ENCODE data around the gene WIPF3. TPM values are rescaled to one million over a fixed set of nuclear protein-coding genes. Genes with fewer than 3 reads are reported as not detected.

WIPF3 gene
- total and polyA plus RNA-seq, 8 donors = 0.50 to 1.7 (median 1.0) TPM; not detected in 1

GRCh38 chr7:29848941-29849340 lies 42.6 kb downstream of the WIPF3 start:
- no peaks in the 10 kb centered on the region for H3K9me3 ChIP-seq
- no peak overlapping the region for H3K27ac ChIP-seq
- no peaks in the 10 kb centered on the region for H3K4me1 ChIP-seq
- H3K4me3 ChIP-seq = no peak overlapping the region
- no peak for ATAC-seq
- DNase-seq = no peak
- intact Hi-C loops (cut with DNase I) = no loop called here
- H3K27me3 ChIP-seq = peaks cover under 1 to 5% of the 10 kb centered on the region in 2 donors
- no peaks in the 10 kb centered on the region for H3K36me3 ChIP-seq
- TF ChIP-seq CTCF (IDR thresholded peaks at IDR 0.05) = no peak

GRCh38 chr7:29851487-29851886 lies 45.2 kb downstream of the WIPF3 start:
- DNase-seq = no peak
- no peak for TF ChIP-seq CTCF (IDR thresholded peaks at IDR 0.05)
- ATAC-seq = no peak
- no peaks in the 10 kb centered on the region for H3K9me3 ChIP-seq
- H3K4me3 ChIP-seq = no peak overlapping the region
- intact Hi-C loops (cut with DNase I) = no loop called here
- H3K36me3 ChIP-seq = no peaks in the 10 kb centered on the region
- H3K4me1 ChIP-seq = no peaks in the 10 kb centered on the region
- no peaks in the 10 kb centered on the region for H3K27me3 ChIP-seq
- no peak overlapping the region for H3K27ac ChIP-seq

GRCh38 chr7:29852457-29852856 lies 46.1 kb downstream of the WIPF3 start:
- intact Hi-C loops (cut with DNase I) = no loop called here
- TF ChIP-seq CTCF (IDR thresholded peaks at IDR 0.05) = no peak
- H3K4me1 ChIP-seq = no peaks in the 10 kb centered on the region
- H3K27me3 ChIP-seq = no peaks in the 10 kb centered on the region
- H3K27ac ChIP-seq = no peak overlapping the region
- H3K4me3 ChIP-seq = no peak overlapping the region
- ATAC-seq = no peak
- H3K9me3 ChIP-seq = no peaks in the 10 kb centered on the region
- DNase-seq = no peak
- H3K36me3 ChIP-seq = no peaks in the 10 kb centered on the region

GRCh38 chr7:29853072-29853471 lies 46.8 kb downstream of the WIPF3 start:
- ATAC-seq (no peak), DNase-seq (no peak)
- Histone ChIP-seq H3K9me3 (no peaks in the 10 kb centered on the region), H3K27ac (no peak overlapping the region), H3K36me3 (no peaks in the 10 kb centered on the region), H3K4me1 (no peaks in the 10 kb centered on the region), H3K27me3 (no peaks in the 10 kb centered on the region), H3K4me3 (no peak overlapping the region)
- TF ChIP-seq CTCF (IDR thresholded peaks at IDR 0.05) = no peak
- intact Hi-C loops (cut with DNase I) = no loop called here

- no peak for TF ChIP-seq CTCF (IDR thresholded peaks at IDR 0.05)
- H3K4me3 ChIP-seq = no peak overlapping the region
- H3K36me3 ChIP-seq = no peaks in the 10 kb centered on the region
- ATAC-seq (no peak), DNase-seq (no peak)
- no peaks in the 10 kb centered on the region for H3K9me3 ChIP-seq
- intact Hi-C loops (cut with DNase I) = no loop called here
- no peaks in the 10 kb centered on the region for H3K27me3 ChIP-seq
- H3K27ac ChIP-seq = no peak overlapping the region
- no peaks in the 10 kb centered on the region for H3K4me1 ChIP-seq
Measured at GRCh38 chr7:29853789-29854188, 47.5 kb downstream of the WIPF3 start.
